ENCODE results near the gene UMODL1.

The UMODL1 gene

DNA sequence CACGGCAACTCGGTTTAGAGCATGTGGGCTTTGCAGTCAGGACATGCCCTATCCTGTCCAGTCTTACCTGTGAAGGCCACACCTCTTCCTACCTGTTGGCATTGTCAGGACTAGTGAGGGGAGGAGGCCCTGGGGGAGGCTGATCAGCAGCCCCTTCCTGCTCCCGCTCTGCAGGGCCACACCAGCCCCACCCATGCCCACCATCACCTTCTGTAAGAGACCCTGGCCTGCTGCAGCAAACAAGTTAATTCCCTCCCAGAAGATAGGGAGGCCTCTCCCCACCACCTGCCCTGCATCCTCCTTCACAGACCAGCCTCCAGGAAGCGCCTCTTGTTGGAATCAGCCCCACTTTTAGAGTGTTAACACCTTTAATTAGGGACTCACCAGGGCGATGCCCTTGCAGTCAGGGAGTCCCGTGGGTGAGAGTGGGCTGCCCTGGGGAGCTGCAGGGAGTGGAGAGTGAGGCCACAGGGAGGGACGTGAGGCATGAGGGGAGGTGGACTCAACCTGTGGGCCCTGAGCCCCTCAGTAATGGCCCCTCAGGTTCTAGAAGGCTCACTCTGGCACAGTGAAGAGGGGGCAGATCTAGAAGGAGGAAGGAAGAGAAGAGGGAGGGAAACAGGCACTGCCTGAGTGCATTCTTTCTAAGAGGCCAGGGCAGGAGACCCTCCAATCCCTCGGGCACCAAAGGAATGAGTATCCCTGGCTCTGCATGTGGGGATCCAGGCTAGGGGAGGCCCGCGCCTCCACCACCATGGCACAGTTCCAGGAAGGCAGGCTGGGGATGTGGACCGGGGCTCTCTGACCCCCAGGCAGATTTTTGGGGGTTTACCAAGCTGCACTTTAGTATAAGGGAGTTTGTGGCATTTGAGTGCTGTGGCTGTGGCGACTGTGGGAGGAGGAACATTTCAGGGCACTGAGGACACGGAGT, 8.2 kb downstream of the UMODL1 start:
- Histone ChIP-seq H3K36me3 (ENCODE audit: insufficient read depth, low read length) (no peaks in the 10 kb centered on the region), H3K9me3 (ENCODE audit: insufficient read depth, low read length, severe bottlenecking) (no peaks in the 10 kb centered on the region), H3K4me1 (ENCODE audit: insufficient read depth, low read length) (no peaks in the 10 kb centered on the region), H2AFZ (ENCODE audit: low read depth, low read length) (no peak overlapping the region), H3K27me3 (ENCODE audit: insufficient read depth, low read length, poor library complexity) (no peaks in the 10 kb centered on the region), H4K20me1 (ENCODE audit: insufficient read depth, low read length) (no peaks in the 10 kb centered on the region), H3K79me2 (ENCODE audit: insufficient read depth, low read length) (no peaks in the 10 kb centered on the region), H3K27ac (ENCODE audit: low read length) (no peak overlapping the region), H3K4me2 (ENCODE audit: insufficient read depth, low read length) (no peak overlapping the region), H3K4me3 (ENCODE audit: low read depth in 1 of 2, low read length in 2 of 2) (no peak overlapping the region), H3K9ac (ENCODE audit: low read depth, low read length) (no peak overlapping the region)
- ATAC-seq (ENCODE audit: insufficient read depth, low read depth) (no peak), DNase-seq (no peak)
- TF ChIP-seq, protein P1, sequence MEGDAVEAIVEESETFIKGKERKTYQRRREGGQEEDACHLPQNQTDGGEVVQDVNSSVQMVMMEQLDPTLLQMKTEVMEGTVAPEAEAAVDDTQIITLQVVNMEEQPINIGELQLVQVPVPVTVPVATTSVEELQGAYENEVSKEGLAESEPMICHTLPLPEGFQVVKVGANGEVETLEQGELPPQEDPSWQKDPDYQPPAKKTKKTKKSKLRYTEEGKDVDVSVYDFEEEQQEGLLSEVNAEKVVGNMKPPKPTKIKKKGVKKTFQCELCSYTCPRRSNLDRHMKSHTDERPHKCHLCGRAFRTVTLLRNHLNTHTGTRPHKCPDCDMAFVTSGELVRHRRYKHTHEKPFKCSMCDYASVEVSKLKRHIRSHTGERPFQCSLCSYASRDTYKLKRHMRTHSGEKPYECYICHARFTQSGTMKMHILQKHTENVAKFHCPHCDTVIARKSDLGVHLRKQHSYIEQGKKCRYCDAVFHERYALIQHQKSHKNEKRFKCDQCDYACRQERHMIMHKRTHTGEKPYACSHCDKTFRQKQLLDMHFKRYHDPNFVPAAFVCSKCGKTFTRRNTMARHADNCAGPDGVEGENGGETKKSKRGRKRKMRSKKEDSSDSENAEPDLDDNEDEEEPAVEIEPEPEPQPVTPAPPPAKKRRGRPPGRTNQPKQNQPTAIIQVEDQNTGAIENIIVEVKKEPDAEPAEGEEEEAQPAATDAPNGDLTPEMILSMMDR (IDR thresholded peaks at IDR 0.05; ENCODE audit: borderline replicate concordance, extremely low read depth, low read length, poor library complexity, severe bottlenecking), result no peak
- no peak for TF ChIP-seq EZH2 (IDR thresholded peaks at IDR 0.05; ENCODE audit: borderline replicate concordance, low read depth, low read length, severe bottlenecking)

DNA sequence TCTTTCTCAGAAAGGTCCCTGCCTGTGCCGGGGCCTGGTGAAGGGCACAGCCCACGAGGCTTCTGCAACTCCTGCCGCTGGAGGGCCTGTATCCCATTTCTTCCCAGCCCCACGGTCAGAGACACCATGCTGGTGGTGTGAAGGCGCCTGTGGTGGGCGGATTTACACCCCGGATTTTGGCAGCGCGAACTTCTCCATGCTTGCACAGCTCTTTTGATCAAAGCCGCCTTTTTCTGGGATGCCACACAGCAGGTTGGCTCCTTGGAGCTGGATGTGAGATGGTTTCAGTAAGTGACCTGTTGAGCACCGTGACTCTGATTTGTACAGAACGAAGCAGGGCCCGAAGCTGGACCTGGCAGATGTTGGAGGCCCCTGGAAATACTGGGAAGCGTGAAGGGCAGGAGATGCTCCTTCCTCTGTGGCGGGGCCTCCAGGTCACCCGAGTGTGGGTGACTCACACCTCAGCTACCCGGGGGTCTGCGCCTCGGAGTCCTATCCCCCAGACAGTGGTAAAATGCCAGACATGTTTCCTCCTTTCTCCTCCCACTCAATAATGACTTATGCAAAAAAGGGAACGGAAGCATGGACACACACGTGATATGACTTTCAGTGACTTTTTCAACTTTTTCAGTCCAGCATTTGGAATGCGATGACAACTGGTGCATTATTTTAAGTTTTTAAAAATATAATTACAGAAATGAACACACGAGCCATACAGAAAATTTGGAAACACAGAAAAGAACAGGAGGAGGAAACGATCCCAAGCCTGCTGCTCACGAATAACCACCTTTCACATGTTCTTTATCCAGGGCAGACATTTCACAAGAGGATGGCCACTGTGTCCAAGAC, 9.0 kb downstream of the UMODL1 start:
- Histone ChIP-seq H3K4me3 (ENCODE audit: low read depth in 1 of 2, low read length in 2 of 2) (no peak overlapping the region), H3K4me2 (ENCODE audit: insufficient read depth, low read length) (no peak overlapping the region), H3K4me1 (ENCODE audit: insufficient read depth, low read length) (no peaks in the 10 kb centered on the region), H3K9me3 (ENCODE audit: insufficient read depth, low read length, severe bottlenecking) (no peaks in the 10 kb centered on the region), H3K79me2 (ENCODE audit: insufficient read depth, low read length) (no peaks in the 10 kb centered on the region), H3K27ac (ENCODE audit: low read length) (no peak overlapping the region), H4K20me1 (ENCODE audit: insufficient read depth, low read length) (no peaks in the 10 kb centered on the region), H3K36me3 (ENCODE audit: insufficient read depth, low read length) (no peaks in the 10 kb centered on the region), H3K9ac (ENCODE audit: low read depth, low read length) (no peak overlapping the region), H3K27me3 (ENCODE audit: insufficient read depth, low read length, poor library complexity) (no peaks in the 10 kb centered on the region), H2AFZ (ENCODE audit: low read depth, low read length) (no peak overlapping the region)
- TF ChIP-seq, protein P1 (IDR thresholded peaks at IDR 0.05; ENCODE audit: borderline replicate concordance, extremely low read depth, low read length, poor library complexity, severe bottlenecking), result no peak
- TF ChIP-seq EZH2 (IDR thresholded peaks at IDR 0.05; ENCODE audit: borderline replicate concordance, low read depth, low read length, severe bottlenecking), result no peak
- ATAC-seq (ENCODE audit: insufficient read depth, low read depth), result no peak
- DNase-seq, result no peak

- DNase-seq (no peak), ATAC-seq (ENCODE audit: insufficient read depth, low read depth) (no peak)
- no peak overlapping the region for H3K9ac ChIP-seq (ENCODE audit: low read depth, low read length)
- H3K4me3 ChIP-seq (ENCODE audit: low read depth in 1 of 2, low read length in 2 of 2), result no peak overlapping the region
- TF ChIP-seq EZH2 (IDR thresholded peaks at IDR 0.05; ENCODE audit: borderline replicate concordance, low read depth, low read length, severe bottlenecking), result no peak
- TF ChIP-seq, protein P1 (IDR thresholded peaks at IDR 0.05; ENCODE audit: borderline replicate concordance, extremely low read depth, low read length, poor library complexity, severe bottlenecking), result no peak
- no peaks in the 10 kb centered on the region for H3K36me3 ChIP-seq (ENCODE audit: insufficient read depth, low read length)
- H3K79me2 ChIP-seq (ENCODE audit: insufficient read depth, low read length), result no peaks in the 10 kb centered on the region
- H3K27ac ChIP-seq (ENCODE audit: low read length), result no peak overlapping the region
- no peak overlapping the region for H3K4me2 ChIP-seq (ENCODE audit: insufficient read depth, low read length)
- no peaks in the 10 kb centered on the region for H4K20me1 ChIP-seq (ENCODE audit: insufficient read depth, low read length)
- H3K27me3 ChIP-seq (ENCODE audit: insufficient read depth, low read length, poor library complexity), result no peaks in the 10 kb centered on the region
- H3K9me3 ChIP-seq (ENCODE audit: insufficient read depth, low read length, severe bottlenecking), result no peaks in the 10 kb centered on the region
- H3K4me1 ChIP-seq (ENCODE audit: insufficient read depth, low read length), result no peaks in the 10 kb centered on the region
- no peak overlapping the region for H2AFZ ChIP-seq (ENCODE audit: low read depth, low read length)
Measured at GRCh38 chr21:42080788-42081083, 9.6 kb downstream of the UMODL1 start.
